Measurements from ENCODE around the gene TGM6. TPM values are rescaled to one million over a fixed set of nuclear protein-coding genes. Genes with fewer than 3 reads are reported as not detected.

TGM6 gene
- total and polyA plus RNA-seq, 12 donors: not detected

GRCh38 chr20:2408111-2408510 is 27.4 kb downstream of the TGM6 start:
- no peaks in the 10 kb centered on the region for H3K36me3 ChIP-seq (replicated peaks in 1 of 2)
- TF ChIP-seq, protein P1, sequence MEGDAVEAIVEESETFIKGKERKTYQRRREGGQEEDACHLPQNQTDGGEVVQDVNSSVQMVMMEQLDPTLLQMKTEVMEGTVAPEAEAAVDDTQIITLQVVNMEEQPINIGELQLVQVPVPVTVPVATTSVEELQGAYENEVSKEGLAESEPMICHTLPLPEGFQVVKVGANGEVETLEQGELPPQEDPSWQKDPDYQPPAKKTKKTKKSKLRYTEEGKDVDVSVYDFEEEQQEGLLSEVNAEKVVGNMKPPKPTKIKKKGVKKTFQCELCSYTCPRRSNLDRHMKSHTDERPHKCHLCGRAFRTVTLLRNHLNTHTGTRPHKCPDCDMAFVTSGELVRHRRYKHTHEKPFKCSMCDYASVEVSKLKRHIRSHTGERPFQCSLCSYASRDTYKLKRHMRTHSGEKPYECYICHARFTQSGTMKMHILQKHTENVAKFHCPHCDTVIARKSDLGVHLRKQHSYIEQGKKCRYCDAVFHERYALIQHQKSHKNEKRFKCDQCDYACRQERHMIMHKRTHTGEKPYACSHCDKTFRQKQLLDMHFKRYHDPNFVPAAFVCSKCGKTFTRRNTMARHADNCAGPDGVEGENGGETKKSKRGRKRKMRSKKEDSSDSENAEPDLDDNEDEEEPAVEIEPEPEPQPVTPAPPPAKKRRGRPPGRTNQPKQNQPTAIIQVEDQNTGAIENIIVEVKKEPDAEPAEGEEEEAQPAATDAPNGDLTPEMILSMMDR (IDR thresholded peaks at IDR 0.05): no peak
- TF ChIP-seq POLR2A (IDR thresholded peaks at IDR 0.05): no peak
- H3K27ac ChIP-seq: no peak overlapping the region
- no peaks in the 10 kb centered on the region for H3K9me3 ChIP-seq (replicated peaks in 1 of 3)
- H3K27me3 ChIP-seq: no peaks in the 10 kb centered on the region
- no peaks in the 10 kb centered on the region for H3K4me1 ChIP-seq (replicated peaks in 1 of 2)
- no peak for DNase-seq
- WGBS, 4 donors: 98 to 100% (median 100%) methylated on average over 1 of the region's 1 CpG
- no peak overlapping the region for H3K4me3 ChIP-seq
- intact Hi-C loops (cut with DNase I): no loop called here

DNA sequence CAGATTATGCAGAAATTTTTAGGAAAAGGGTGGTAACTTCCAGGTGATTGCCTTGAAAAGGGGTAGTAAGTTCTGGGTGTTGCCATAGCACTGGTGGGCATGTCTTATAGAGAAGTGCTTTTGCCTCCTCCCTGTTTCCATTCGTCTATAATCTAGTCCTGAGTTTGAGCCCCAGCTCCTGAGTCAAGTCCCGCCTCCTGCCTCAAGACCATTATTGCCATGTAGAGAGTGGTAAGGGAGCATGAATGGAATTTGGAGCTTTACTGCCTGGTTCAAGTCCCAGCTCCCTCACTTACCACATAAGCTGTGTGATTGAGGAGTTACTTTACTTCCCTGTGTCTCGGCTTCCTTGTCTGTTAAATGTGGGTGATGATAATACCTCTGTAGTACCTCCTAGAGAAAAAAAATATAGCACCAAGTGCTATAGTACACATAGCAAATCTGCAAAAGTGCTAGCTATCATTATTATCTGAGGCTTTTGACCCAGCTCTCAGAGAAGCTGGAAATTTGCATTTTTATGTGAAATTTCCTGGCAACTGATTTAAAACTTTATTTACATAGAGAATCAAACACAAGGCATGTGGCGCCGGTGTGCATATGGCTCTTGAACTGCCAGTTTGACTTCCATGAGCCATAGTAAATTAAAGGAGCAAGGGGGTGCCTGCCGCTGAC is 36.0 kb downstream of the TGM6 start:
- Histone ChIP-seq H3K4me3 (no peak overlapping the region), H3K9me3 (replicated peaks in 1 of 3) (no peaks in the 10 kb centered on the region), H3K27me3 (peaks cover 1% of the 10 kb centered on the region), H3K27ac (no peak overlapping the region), H3K36me3 (replicated peaks in 1 of 2) (no peaks in the 10 kb centered on the region), H3K4me1 (replicated peaks in 1 of 2) (no peaks in the 10 kb centered on the region)
- TF ChIP-seq POLR2A (IDR thresholded peaks at IDR 0.05): no peak
- TF ChIP-seq, protein P1 (IDR thresholded peaks at IDR 0.05): no peak
- intact Hi-C loops (cut with DNase I): no loop called here
- no peak for DNase-seq
- WGBS, 4 donors: 73 to 80% (median 77%) methylated on average over 6 of the region's 6 CpGs

DNA sequence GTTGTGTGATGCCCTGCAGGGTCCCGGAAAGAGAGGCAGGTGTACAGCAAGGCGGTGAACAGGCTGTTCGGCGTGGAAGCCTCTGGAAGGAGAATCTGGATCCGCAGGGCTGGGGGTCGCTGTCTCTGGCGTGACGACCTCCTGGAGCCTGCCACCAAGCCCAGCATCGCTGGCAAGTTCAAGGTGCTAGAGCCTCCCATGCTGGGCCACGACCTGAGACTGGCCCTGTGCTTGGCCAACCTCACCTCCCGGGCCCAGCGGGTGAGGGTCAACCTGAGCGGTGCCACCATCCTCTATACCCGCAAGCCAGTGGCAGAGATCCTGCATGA is 36.5 kb downstream of the TGM6 start:
- 60 to 91% (median 85%) methylated on average over 2 to 14 of the region's 14 CpGs for WGBS, 4 donors
- H3K4me3 ChIP-seq: no peak overlapping the region
- intact Hi-C loops (cut with DNase I): no loop called here
- peaks cover 5% of the 10 kb centered on the region for H3K27me3 ChIP-seq
- H3K27ac ChIP-seq: no peak overlapping the region
- no peak for DNase-seq
- no peaks in the 10 kb centered on the region for H3K4me1 ChIP-seq (replicated peaks in 1 of 2)
- no peak for TF ChIP-seq POLR2A (IDR thresholded peaks at IDR 0.05)
- TF ChIP-seq, protein P1 (IDR thresholded peaks at IDR 0.05): no peak
- no peaks in the 10 kb centered on the region for H3K9me3 ChIP-seq (replicated peaks in 1 of 3)
- no peaks in the 10 kb centered on the region for H3K36me3 ChIP-seq (replicated peaks in 1 of 2)

DNA sequence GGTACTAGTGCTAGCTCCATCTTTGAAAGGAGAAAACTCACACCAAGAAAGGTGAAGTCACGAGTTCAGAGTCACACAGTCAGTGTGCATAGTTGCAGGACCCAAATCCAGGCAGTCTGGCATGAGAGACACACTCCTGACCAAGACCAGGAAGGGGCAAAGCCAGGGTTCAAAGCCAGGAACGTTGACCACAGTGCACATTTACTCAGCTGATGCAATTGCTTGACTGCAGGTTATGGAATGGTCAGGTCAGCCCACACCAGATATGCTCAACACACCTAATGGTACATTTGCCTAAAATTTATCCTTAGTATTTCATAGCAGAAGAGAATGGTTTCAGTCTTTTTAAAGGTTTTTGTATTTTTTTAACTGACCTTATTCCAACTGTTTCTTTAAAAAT is 37.7 kb downstream of the TGM6 start:
- Histone ChIP-seq H3K27me3 (peaks cover 5% of the 10 kb centered on the region), H3K36me3 (replicated peaks in 1 of 2) (no peaks in the 10 kb centered on the region), H3K27ac (no peak overlapping the region), H3K9me3 (replicated peaks in 1 of 3) (no peaks in the 10 kb centered on the region), H3K4me3 (no peak overlapping the region), H3K4me1 (replicated peaks in 1 of 2) (no peaks in the 10 kb centered on the region)
- intact Hi-C loops (cut with DNase I): no loop called here
- WGBS, 4 donors: 24 to 56% (median 46%) methylated on average over 2 of the region's 2 CpGs
- no peak for DNase-seq
- TF ChIP-seq POLR2A (IDR thresholded peaks at IDR 0.05): no peak
- TF ChIP-seq, protein P1 (IDR thresholded peaks at IDR 0.05): no peak

Measured in adrenal gland (tissue), 12 donors.